ENCODE measurements around the gene TIGAR.

TIGAR gene

DNA sequence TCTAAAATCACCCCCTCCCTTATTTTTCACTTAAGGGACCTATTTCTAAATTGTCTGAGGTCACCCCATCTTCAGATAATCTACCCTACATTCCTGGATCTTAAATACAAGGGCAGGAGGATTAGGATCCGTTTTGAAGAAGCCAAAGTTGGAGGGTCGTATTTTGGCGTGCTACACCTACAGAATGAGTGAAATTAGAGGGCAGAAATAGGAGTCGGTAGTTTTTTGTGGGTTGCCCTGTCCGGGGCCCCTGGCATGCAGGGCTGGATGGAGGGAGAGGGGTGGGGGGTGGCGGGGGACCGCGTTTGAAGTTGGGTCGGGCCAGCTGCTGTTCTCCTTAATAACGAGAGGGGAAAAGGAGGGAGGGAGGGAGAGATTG, 47.8 kb upstream of the TIGAR start:
- TF ChIP-seq EZH2phosphoT487 (IDR thresholded peaks at IDR 0.05; ENCODE audit: borderline replicate concordance): no peak
- TF ChIP-seq, protein P1, sequence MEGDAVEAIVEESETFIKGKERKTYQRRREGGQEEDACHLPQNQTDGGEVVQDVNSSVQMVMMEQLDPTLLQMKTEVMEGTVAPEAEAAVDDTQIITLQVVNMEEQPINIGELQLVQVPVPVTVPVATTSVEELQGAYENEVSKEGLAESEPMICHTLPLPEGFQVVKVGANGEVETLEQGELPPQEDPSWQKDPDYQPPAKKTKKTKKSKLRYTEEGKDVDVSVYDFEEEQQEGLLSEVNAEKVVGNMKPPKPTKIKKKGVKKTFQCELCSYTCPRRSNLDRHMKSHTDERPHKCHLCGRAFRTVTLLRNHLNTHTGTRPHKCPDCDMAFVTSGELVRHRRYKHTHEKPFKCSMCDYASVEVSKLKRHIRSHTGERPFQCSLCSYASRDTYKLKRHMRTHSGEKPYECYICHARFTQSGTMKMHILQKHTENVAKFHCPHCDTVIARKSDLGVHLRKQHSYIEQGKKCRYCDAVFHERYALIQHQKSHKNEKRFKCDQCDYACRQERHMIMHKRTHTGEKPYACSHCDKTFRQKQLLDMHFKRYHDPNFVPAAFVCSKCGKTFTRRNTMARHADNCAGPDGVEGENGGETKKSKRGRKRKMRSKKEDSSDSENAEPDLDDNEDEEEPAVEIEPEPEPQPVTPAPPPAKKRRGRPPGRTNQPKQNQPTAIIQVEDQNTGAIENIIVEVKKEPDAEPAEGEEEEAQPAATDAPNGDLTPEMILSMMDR (conservative IDR thresholded peaks at IDR 0.05; ENCODE audit: low read length): no peak
- Histone ChIP-seq H3K36me3 (ENCODE audit: insufficient read depth, low read length) (no peaks in the 10 kb centered on the region), H3K9ac (ENCODE audit: low read depth, low read length, poor library complexity, severe bottlenecking) (peak overlapping the region; percentile 84), H3F3A (ENCODE audit: low read depth) (no peaks in the 10 kb centered on the region), H3K4me1 (ENCODE audit: insufficient read depth, low read length, poor library complexity, severe bottlenecking) (peaks cover 44% of the 10 kb centered on the region), H3K27me3 (ENCODE audit: insufficient read depth, low read length, poor library complexity, severe bottlenecking) (peaks cover 55% of the 10 kb centered on the region), H2AFZ (ENCODE audit: low read length) (peak overlapping the region; percentile 89), H3K9me3 (ENCODE audit: insufficient read depth, low read depth, low read length) (no peaks in the 10 kb centered on the region), H4K20me1 (ENCODE audit: insufficient read depth, low read length, poor library complexity, severe bottlenecking) (no peaks in the 10 kb centered on the region), H3K4me3 (ENCODE audit: low read length, poor library complexity, severe bottlenecking) (peak overlapping the region; percentile 83), H3K9me2 (replicated peaks; ENCODE audit: low read depth, low read length) (no peaks in the 10 kb centered on the region), H3K79me2 (ENCODE audit: insufficient read depth, low read length) (no peaks in the 10 kb centered on the region), H3K4me2 (ENCODE audit: low read depth, low read length, poor library complexity, severe bottlenecking) (peak overlapping the region; percentile 96)

DNA sequence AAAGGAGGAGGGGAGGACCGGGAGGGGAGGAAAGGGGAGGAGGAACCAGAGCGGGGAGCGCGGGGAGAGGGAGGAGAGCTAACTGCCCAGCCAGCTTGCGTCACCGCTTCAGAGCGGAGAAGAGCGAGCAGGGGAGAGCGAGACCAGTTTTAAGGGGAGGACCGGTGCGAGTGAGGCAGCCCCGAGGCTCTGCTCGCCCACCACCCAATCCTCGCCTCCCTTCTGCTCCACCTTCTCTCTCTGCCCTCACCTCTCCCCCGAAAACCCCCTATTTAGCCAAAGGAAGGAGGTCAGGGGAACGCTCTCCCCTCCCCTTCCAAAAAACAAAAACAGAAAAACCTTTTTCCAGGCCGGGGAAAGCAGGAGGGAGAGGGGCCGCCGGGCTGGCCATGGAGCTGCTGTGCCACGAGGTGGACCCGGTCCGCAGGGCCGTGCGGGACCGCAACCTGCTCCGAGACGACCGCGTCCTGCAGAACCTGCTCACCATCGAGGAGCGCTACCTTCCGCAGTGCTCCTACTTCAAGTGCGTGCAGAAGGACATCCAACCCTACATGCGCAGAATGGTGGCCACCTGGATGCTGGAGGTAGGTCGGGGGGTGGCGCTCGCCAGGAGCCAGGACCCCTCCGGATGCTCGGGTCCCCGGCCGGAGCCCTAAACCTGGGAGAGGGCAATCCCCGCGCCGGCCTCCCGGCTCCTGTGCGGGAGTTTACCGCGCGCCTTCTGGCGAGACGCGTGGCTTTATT, 47.2 kb upstream of the TIGAR start, which contains the start of gene CCND2:
TSS of gene CCND2 (plus strand) at position 111 of the 744 bp plus-strand sequence. CDS start at position 390, 279 bp downstream.
- peak within 1 kb of the TSS; percentile 84 for H3K9ac ChIP-seq (ENCODE audit: low read depth, low read length, poor library complexity, severe bottlenecking)
- no peaks in the 10 kb centered on the region for H3K36me3 ChIP-seq (ENCODE audit: insufficient read depth, low read length)
- peak within 1 kb of the TSS; percentile 83 for H3K4me3 ChIP-seq (ENCODE audit: low read length, poor library complexity, severe bottlenecking)
- no peaks in the 10 kb centered on the region for H3K9me3 ChIP-seq (ENCODE audit: insufficient read depth, low read depth, low read length)
- H3F3A ChIP-seq (ENCODE audit: low read depth): no peaks in the 10 kb centered on the region
- TF ChIP-seq, protein P1 (conservative IDR thresholded peaks at IDR 0.05; ENCODE audit: low read length): no peak
- H3K9me2 ChIP-seq (replicated peaks; ENCODE audit: low read depth, low read length): no peaks in the 10 kb centered on the region
- peaks cover 50% of the 10 kb centered on the region for H3K27me3 ChIP-seq (ENCODE audit: insufficient read depth, low read length, poor library complexity, severe bottlenecking)
- H3K4me1 ChIP-seq (ENCODE audit: insufficient read depth, low read length, poor library complexity, severe bottlenecking): peaks cover 44% of the 10 kb centered on the region
- peak within 1 kb of the TSS; percentile 96 for H3K4me2 ChIP-seq (ENCODE audit: low read depth, low read length, poor library complexity, severe bottlenecking)
- no peaks in the 10 kb centered on the region for H3K79me2 ChIP-seq (ENCODE audit: insufficient read depth, low read length)
- H2AFZ ChIP-seq (ENCODE audit: low read length): peak within 1 kb of the TSS; percentile 89
- H4K20me1 ChIP-seq (ENCODE audit: insufficient read depth, low read length, poor library complexity, severe bottlenecking): no peaks in the 10 kb centered on the region

GRCh38 chr12:4274396-4275015, 46.5 kb upstream of the TIGAR start:
- peaks cover 48% of the 10 kb centered on the region for H3K4me1 ChIP-seq (ENCODE audit: insufficient read depth, low read length, poor library complexity, severe bottlenecking)
- no peaks in the 10 kb centered on the region for H3K79me2 ChIP-seq (ENCODE audit: insufficient read depth, low read length)
- peaks cover 2% of the 10 kb centered on the region for H4K20me1 ChIP-seq (ENCODE audit: insufficient read depth, low read length, poor library complexity, severe bottlenecking)
- TF ChIP-seq, protein P1 (conservative IDR thresholded peaks at IDR 0.05; ENCODE audit: low read length): no peak
- no peak for TF ChIP-seq EZH2phosphoT487 (IDR thresholded peaks at IDR 0.05; ENCODE audit: borderline replicate concordance)
- H2AFZ ChIP-seq (ENCODE audit: low read length): peak overlapping the region; percentile 89; the same call in 1 of the 2 replicates
- peak overlapping the region; percentile 83 for H3K4me3 ChIP-seq (ENCODE audit: low read length, poor library complexity, severe bottlenecking)
- H3F3A ChIP-seq (ENCODE audit: low read depth): 0 out of 2 replicates have a peak, but pooled peaks cover 3% of the 10 kb centered on the region
- peaks cover 44% of the 10 kb centered on the region for H3K27me3 ChIP-seq (ENCODE audit: insufficient read depth, low read length, poor library complexity, severe bottlenecking)
- no peaks in the 10 kb centered on the region for H3K36me3 ChIP-seq (ENCODE audit: insufficient read depth, low read length)
- H3K9me3 ChIP-seq (ENCODE audit: insufficient read depth, low read depth, low read length): no peaks in the 10 kb centered on the region
- H3K4me2 ChIP-seq (ENCODE audit: low read depth, low read length, poor library complexity, severe bottlenecking): peak overlapping the region; percentile 96
- H3K9ac ChIP-seq (ENCODE audit: low read depth, low read length, poor library complexity, severe bottlenecking): peak overlapping the region; percentile 84
- no peaks in the 10 kb centered on the region for H3K9me2 ChIP-seq (replicated peaks; ENCODE audit: low read depth, low read length)
